HUDEP-2 (cell line): ENCODE data around the gene LNX2.
"Not testable (repeated sequence)": the region's sequence is repeated elsewhere in the genome, so short reads cannot be mapped to it uniquely, and the experiment has no call there.

Source experiments
- DNase-seq, 76 experiments: peaks; one replicate each; lab custom pipeline; 2025; ENCODE audit not compliant: unreplicated experiment in 76 of 76; lab: John Stamatoyannopoulos, UW

Gene LNX2

DNA sequence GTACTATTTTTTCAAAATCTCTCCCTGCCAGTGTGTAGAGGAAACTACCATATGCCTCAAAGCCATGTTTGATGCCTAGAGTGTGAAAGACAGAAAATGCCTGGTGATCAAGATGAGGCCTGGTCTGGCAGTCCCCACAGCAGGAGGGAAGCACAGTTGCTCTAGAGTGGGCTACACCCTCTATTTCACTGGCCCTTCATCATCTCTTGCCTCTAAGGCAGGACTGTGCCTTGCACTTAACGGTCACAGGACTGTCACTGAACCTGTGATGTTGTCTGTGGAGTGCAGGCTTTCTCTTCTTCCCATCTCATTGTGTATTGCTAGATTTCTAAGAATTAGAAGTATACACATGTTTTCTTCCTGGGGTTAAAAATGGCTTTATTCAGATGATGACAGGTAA is 17.7 kb upstream of the LNX2 start:
- DNase-seq, result peak in 1 of 76 experiments; percentile 23

DNA sequence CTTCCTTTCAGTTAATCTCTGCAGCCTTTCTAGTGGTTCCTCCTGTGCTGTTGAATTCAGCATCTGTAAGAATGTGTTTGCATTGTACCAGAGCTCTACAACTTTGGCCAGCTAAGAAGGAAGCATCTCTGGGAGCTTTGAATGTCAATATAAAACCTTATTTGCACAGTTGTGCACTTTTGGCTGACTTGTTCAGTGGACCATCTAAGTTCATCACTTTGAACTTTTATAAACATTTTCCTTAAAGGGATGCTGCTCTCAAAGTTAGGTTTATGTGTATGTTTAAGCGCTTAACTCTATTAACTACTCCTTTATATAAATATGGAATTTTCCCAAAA is 16.9 kb upstream of the LNX2 start:
- DNase-seq, result no peak

DNA sequence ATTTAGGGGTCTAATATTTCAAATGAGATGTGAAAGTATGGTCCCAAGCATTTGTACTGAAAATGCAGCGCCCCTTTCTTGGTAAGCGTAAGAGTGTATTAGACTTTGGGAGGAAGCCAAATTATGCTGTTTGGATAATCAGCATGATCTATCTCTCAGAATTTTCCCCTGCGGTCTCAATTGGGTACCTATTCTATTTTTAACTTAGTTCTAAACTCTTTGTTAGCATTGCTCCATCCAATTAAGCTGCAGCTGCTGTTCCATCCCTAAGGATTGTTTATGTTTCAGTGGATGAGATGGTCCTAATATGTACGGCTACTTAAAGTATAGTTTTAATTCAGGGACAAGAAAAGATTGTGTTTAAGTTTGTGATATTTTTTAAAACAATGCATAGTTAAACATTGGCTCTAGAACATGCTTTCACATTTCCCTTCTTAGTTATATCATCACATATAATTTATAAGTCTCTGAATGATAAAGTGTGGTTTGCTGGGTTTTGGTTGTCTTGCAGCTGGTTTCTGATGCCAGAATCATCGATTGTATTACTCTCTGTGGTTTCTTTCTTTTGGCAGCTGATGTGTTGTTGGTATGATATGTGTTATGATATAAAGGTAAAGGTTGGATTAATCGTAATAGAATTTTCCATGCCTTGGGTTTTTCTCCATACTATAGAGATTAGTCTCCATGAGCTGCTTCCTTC is 16.4 kb upstream of the LNX2 start:
- DNase-seq, result no peak

DNA sequence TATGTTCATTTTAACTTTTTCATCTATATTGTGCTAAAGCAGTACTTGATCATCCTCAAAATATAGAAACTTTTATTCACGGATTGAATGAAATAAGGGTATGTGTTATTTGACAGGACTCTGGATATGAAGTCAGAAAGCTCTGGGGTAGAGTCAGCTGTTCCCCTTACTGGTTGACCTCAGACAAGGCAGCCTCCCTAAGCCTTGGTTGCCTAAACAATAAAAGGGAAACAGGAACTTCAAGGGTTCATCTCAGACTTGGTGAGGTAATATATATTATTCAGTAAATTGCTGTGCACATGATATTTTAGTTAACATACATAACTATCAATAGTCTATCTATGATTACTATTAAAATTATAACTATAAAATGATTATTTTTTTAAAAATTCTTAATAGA is 14.9 kb upstream of the LNX2 start:
- no peak for DNase-seq

DNA sequence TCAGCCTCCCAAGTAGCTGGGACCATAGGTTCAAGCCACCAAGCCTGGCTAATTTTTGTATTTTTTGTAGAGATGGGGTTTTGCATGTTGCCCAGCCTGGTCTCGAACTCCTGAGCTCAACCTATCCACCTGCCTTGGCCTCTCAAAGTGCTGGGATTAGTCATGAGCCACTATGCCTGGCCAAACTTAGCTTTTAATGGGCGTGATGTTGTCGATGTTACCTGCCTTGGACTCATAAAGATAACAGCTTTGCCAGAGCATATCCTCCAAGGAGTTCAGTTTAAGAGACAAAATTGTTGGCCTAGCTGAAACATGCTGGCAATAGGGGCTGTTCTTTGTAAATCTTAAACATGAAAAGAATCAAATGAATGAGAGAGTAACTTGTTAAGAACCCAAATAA is 14.5 kb upstream of the LNX2 start:
- DNase-seq, result no peak

DNA sequence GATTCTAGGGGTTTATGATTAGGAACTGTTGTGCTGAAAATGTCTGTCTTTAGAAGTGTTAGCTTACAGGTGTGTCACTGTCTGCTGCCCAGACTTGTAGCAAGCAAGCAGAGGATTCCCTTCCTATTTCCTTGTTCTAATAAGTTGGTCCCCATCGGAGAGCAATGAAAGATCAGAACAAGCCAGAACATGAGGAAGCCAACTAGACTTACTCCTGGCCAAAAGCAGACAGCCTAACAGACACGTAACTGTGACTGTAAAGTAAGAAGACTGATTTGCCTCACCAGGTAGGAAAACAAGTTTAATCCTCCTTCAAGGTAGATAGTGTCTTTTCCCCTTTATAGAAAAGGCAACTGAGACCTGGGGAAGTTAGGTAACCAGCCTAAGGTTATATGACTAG is 13.9 kb upstream of the LNX2 start:
- DNase-seq, result no peak

DNA sequence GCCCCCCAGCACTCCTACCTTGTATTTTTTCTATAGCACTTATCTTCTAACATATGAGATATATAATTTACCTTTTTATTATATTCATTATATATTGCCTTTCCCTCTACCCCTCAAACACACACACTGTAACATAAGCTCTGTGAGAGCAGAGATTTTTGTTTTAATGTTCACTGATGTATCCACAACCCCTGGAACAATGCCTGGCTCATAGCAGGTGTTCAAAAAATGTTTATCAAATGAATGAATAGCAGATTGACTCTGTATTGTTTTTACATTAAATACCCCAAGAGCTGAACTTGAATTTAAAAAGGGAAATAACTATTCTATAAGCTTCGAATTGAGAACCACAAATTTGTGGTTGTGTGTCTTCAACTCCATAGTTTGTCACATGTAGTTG is 12.3 kb upstream of the LNX2 start:
- no peak for DNase-seq

DNA sequence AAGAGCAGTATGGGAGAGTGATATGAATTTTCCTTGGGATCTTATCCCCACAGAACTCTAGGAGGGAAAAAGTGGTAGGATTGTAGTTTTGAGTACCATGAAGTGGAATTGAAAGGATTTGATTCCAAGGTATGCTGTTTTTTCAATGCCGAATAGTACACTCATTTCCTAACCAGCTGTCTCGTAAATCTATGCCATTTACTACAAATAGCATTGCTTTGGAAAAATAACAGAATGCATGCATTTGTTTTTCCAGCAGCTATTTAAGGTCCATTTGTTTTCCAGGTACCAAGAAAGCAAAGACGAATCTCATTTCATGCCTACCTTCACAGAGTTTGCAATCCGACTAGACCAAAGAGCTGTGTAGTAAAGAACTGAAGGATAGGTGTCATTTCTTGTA is 11.9 kb upstream of the LNX2 start:
- DNase-seq, result no peak

DNA sequence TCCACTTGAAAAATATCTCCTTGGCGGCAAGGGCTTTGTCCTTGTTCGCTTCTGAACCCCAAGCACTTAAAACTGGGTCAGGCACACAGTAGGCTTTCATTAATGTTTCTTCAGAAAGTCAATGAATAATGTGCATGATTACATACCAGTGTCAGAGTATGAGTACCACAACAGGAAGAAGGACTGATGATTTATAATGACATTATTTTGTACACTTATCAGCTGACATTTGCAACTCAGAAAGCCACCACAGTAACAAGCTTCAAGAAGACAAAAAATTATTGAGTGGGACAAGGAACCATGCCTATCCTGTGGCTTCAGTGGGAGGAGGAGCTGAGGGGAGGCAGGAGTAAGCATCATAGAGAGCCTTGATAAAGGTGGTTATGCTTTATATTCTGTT is 11.3 kb upstream of the LNX2 start:
- DNase-seq, result no peak

DNA sequence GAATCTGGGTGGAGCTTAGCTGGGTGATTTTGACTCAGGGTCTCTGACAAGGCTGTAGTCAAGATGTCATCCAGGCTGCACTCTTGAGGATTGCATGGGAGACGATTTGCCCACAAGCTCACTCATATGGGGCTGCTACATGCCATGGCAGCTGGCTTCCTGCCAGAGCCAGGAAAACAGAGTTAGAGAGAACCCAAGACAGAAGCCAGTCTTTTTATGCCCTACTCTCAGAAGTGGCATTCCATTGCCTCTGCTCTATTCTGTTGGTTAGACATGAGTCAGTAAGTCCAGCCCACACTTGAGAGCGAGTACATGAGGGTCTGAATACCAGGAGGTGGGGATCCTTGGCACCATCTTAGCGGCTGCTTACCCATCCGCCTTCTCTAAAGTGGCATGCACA is 10.8 kb upstream of the LNX2 start:
- no peak for DNase-seq

DNA sequence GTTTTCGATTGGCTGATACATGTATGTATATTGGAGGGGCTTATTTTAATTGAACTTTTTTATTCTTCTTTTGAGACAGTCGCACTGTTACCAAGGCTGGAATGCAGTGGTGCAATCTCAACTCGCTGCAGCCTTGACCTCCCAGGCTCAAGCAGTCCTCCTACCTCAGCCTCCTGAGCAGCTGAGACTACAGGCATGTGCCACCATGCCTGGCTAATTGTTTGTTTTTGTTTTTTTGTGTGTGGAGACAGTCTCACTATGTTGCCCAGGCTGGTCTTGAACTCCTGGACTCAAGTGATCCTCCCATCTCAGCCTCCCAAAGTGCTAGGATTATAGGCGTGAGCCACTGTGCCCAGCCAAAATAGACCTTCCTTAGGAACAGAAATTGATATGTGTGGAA is 8.4 kb upstream of the LNX2 start:
- not testable (repeated sequence) for DNase-seq

DNA sequence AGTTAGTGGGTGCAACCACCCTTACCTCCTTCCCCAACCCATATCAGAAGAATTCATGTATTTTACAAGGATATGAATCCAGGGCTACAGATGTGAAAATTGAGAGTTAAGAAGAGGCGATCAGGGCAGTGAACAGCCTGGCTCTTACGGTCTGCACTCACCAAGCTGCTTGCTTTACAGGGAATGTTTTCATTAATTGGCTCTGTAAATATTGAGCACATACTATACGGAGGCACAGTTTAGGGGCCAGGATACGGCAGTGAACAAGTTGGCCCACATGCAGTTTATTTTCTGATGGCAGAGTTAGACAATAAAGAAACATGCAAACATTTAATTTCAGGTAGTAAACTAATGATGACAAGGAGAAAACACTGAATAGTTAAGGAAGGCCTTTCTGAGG is 7.8 kb upstream of the LNX2 start:
- DNase-seq, result no peak

DNA sequence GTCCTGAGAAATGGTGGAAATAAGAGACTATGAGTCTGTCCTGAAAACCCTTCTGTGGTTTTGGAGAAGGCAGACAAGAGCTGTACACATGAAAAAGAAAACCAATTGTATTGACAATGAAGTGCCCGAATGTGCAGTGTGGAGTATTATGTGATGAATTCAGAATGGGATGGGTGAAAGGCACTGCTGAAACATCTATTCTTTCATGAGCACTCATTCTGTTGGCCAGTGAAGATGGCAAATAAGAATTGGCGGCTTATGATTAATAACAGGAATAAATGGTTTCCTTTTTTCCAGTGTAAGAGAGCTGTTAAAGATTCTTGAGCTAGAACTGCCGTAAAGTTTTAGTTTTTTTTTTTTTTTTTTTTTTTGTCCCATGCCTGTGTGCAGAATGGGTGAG is 7.1 kb upstream of the LNX2 start:
- no peak for DNase-seq

DNA sequence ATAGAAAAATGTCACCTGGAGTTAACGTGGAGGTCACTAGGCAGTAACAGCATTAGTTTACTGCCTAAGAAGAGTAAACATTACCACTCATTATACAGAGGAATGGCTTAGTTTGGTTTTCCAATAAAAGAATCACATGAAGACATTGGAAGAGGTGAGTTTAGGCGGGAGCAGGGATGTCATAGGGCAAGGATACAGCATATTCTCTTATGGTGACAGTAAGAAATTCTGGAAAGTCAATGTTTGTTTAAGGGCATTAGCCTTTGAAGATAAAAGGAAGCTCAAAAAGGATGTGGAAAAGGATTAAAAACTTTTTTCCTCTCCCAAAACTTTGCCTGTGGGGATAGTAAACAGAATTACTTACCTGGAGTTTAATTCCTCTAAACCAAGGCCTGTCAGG is 5.5 kb upstream of the LNX2 start:
- no peak for DNase-seq

DNA sequence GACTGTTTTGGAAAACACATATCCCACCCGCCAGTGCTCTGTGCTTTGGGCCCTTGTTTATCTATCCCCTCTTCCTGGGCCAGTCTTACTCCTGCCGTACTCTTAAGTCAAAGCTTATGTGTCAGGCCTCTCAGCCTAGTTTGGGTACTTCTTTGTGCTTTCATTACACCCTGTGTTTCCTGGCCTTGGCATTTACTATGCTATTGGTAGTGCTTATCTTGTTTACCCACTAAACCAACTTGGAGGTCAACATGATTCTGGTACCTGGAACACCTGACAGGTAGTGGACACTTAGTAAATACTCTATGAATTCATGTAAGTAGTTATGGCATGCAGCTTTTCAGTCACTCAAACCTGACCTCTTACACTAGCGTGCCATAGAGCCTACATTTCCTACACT is 3.7 kb upstream of the LNX2 start:
- DNase-seq, result no peak

DNA sequence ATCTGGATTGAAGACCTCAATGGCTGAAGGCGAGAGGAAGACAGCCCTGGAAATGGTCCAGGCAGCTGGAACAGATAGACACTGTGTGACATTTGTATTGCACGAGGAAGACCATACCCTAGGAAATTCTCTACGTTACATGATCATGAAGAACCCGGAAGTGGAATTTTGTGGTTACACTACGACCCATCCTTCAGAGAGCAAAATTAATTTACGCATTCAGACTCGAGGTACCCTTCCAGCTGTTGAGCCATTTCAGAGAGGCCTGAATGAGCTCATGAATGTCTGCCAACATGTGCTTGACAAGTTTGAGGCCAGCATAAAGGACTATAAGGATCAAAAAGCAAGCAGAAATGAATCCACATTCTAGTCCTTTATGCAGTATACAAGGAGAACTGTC is 2.6 kb upstream of the LNX2 start:
- DNase-seq, result peak in 3 of 76 experiments; percentile 3 to 14 (median 6)

DNA sequence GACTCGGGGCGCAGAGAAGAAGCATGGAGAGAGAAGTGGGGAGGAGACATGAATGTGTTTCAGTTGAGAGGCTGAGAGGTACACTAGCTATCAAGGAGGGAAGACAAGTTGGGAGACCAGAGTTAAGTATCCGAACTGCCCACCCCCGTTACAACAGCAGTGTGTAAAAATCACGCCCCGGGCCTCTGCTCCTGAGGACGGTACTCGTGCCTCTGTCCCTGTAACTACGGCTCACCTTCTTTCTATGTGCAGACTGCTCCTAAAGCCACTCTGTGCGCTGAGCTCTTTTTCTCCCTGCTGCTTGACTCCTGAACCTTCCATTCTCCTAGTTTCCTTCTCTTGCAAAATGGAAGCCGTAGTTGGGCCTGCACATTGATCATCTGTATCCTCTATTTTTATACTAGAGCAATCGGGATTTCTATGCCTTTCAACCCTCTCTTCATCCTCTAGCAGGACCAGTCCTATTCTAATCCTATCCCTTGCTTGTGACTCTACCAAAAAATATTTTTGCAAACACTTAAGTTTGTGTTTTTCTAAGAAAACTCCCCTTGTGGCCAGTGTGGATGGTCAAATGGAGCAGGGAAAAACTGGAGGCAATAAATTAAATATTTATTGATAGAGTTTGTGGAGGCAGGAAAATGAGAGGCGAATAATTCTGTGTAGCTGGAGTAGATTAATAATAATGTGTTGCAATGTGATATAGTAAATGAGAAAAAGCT is 1.9 kb upstream of the LNX2 start:
- DNase-seq, result peak in 2 of 76 experiments; percentile 37 to 46

DNA sequence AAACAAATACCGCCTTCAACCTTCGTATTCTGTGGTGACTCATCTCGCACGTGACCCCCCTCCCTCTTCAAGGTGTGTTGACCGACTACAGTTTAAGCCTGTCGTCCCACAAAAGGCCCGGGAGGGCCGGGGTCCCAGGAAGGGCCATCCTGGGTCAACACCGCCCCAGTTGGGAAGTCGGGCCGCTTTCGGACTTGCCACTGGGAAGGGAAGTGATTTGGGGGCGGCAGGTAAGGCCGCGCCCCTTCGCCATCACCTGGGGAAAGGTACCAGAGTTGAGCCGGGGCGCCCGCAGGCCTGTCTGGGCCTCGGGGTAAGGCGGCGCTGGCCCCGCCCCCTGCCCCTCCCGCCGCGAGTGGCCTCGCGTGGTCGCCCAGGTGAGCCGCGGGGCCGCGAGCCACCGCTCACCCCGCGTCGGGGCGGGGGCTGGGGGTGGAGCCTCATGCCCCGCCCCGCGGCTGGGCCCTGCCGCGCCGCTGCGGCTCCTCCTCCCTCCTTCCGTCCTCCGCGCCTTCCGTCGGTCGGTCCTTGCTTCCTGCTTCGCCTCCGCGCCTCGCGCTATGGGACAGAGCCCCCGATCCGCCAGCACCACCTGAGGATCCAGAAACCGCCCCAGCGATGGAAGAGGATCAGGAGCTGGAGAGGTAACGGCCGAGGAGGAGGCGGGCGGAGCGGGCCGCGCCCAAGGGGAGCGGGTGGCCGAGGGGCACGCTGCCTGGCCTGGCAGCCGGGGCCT is 1.2 kb upstream of the LNX2 start, which contains the start of gene POLR1D:
TSS of gene POLR1D (plus strand) at position 527 of the 736 bp plus-strand sequence. CDS start at position 619, 92 bp downstream.
- DNase-seq, result peak in 71 of 76 experiments; percentile 6 to 78 (median 50)

DNA sequence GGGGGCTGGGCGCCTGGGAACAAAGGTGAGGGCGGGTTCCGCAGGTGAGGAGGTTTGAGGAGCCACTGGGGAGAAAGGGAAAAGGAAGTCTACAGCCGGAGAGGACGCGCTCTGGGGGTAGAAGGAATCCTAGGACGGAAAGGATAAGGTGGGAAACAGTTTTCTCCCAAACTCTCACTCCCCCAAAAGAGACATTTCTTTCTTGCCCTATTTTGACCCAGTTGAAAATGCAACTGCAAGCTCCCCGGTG is 712 bp upstream of the LNX2 start:
- peak in 1 of 76 experiments; percentile 34 for DNase-seq

DNA sequence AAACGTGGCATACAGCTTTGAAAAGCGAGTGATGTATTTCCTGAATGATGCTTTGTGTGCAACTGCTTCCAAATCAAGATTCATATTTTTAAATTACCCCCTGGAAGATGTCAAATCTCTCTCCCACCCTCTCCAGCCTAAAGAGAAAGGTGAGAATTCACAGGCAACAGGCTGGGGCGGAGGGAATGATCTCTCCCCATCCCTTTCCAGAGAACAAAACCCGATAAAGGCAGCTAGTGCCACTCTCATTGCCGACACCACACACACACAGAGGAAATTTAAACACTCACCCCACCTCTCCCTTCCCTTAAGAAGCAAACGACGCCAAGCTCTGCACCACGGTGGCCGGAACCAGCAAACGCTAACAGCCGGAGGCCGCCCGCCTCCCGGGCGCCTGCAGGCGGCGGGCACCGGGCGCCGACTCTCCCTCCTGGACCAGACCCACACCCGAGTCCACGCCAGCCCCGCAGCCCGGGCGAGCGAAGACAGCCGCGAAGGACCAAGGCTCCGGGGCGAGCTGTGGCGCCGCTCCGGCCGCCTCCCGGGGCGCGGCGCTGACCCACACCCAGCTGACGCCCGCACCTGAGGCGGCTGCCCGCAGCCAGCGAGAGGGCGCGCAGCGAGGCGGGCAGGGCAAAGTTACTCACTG is 477 bp downstream of the LNX2 start:
- peak in 27 of 76 experiments; percentile 5 to 68 (median 33) for DNase-seq

DNA sequence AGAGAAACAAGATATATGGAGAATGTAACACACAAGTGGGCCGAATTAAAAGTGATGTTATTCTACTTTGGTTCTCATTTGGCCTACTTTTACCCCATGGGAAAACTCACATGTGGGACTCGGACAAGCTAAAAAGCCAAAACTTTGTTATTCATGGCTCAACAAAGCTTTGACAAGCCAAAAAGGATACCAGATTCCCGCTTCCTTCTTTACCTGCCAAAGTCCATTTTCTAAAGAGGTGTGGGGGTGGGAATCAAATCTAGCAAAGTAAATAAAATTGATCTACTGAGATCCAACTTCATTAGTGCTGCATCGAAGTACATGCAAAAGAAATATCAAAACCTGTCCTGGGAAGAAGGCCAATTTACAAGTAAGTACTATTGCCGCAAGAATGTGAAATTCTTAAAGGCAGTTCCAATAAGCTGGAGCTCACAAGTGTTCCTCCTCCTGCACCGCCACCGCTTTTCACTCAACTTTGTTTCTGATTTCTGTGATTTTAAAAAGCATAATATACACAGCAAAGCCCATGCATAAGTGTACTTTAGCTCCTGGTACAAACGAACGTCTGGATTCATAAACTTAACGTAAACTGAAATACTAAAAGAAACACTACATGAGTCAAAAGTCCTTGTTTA is 1.1 kb downstream of the LNX2 start:
- no peak for DNase-seq
